ENCODE data around the gene NOS1AP.

NOS1AP gene

DNA sequence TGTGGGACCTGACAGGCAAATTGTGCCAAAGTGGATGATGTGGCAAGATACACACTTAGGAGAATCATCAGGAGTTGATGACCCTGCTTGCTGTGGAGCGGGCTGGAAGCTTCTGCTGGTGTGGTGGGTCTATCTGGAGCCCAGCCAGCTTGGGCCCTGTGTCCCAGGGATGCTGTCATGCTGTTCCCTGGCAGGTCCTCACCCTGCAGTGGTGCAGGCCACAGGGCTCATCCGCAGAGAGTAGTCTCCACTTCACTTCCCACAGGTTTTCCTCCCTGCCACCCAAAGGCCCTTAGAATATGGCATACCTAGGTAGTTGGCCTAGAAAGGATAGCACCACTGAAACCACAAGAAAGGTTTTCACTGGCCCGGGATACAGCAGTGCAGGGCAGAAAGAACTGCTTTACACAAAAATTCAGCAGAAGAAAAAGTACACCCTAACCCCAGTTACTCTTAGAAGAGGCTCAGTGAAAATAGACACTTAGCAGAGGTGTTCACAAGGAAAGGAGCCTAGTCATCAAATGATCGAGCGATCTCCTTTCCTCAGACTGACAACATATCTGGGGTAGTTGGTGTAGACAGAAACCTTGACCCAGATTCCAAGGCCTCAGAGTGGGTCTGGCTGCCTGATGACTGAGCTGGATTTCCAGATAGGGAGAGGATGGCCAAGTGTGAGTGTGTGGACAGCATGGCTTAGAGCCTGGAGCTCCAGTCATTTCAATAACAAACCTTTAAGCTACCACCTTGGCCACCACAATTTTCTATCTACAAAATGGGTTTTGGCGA is 310.8 kb downstream of the NOS1AP start:
- POLR2A ChIA-PET: no interaction called here
- CTCF ChIA-PET: interaction anchor here (1.4 to 3.3 kb wide), 2 partner anchors 11 to 23 kb away, joined by 4 to 21 read pairs; no protein-coding TSS in a partner anchor
- no peak for DNase-seq (ENCODE audit: extremely low spot score)
- TF ChIP-seq, protein P1, sequence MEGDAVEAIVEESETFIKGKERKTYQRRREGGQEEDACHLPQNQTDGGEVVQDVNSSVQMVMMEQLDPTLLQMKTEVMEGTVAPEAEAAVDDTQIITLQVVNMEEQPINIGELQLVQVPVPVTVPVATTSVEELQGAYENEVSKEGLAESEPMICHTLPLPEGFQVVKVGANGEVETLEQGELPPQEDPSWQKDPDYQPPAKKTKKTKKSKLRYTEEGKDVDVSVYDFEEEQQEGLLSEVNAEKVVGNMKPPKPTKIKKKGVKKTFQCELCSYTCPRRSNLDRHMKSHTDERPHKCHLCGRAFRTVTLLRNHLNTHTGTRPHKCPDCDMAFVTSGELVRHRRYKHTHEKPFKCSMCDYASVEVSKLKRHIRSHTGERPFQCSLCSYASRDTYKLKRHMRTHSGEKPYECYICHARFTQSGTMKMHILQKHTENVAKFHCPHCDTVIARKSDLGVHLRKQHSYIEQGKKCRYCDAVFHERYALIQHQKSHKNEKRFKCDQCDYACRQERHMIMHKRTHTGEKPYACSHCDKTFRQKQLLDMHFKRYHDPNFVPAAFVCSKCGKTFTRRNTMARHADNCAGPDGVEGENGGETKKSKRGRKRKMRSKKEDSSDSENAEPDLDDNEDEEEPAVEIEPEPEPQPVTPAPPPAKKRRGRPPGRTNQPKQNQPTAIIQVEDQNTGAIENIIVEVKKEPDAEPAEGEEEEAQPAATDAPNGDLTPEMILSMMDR (IDR thresholded peaks at IDR 0.05; ENCODE audit: control extremely low read depth, extremely low read depth, low read depth, missing control alignments): no peak

DNA sequence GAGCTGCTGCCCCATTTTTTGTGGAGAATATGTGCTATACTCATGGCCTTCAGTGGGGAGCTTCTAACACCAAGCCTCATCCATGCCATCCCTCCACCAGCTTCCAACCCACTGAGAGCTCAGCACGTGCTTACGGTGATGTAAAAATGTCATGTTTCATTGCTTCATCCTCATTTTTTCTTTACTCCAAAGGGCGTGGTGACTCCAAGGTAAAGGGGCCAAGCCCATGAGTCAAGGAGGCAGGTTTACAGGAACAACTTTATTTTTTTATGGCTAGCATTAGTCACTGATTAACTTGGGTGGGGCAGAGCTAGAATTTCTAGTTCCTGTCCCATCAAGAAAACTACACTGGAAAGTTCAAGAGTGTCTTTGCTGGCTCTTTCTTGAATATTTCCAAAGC is 311.9 kb downstream of the NOS1AP start, which contains the start of gene C1orf226:
C1orf226 (plus strand) TSS at position 346 of the 400 bp plus-strand sequence. CDS start 174 bp downstream, outside the sequence.
- no peak for DNase-seq (ENCODE audit: extremely low spot score)
- POLR2A ChIA-PET: no interaction called here
- TF ChIP-seq, protein P1 (IDR thresholded peaks at IDR 0.05; ENCODE audit: control extremely low read depth, extremely low read depth, low read depth, missing control alignments): no peak
- CTCF ChIA-PET: interaction anchor here (1.1 to 3.3 kb wide), 4 partner anchors 8 to 232 kb away, joined by 3 to 21 read pairs (median 4); no protein-coding TSS in a partner anchor

DNA sequence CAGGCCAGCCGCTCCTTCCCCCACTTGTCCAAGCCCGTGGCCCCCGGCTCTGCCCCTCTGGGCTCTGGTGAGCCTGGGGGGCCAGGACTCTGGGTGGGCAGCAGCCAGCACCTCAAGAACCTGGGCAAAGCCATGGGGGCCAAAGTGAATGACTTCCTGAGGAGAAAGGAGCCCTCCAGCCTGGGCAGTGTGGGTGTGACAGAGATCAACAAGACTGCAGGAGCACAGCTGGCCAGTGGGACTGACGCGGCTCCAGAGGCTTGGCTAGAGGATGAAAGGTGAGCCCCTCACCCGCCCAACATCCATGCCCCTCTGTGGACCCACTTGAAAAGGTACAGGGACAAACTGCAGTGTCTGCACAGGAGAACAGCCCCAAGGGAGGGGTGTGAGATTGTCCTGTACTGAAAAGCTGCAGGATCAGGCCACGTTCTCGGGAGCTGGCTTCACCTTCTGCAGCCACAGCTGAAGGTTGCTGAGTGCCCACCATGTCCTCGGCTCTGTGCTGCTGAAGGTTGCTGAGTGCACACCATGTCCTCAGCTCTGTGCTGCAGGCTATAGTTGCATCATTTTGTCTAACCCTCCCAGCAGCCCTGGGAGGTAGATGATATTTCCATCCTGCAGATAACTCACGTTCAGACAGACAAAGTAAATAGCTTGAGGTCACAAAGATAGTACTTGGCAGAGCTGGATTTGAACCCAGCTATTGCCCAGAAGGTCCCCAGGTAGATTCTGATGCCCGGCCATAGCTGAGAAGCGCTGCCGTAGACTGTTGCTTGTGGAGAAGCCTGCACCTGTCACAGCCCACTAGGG is 312.7 kb downstream of the NOS1AP start:
- CTCF ChIA-PET: interaction anchor here (0.8 to 3.3 kb wide), 5 partner anchors 9 to 231 kb away, joined by 3 to 21 read pairs (median 4); no protein-coding TSS in a partner anchor
- no peak for DNase-seq (ENCODE audit: extremely low spot score)
- POLR2A ChIA-PET: no interaction called here
- TF ChIP-seq, protein P1 (IDR thresholded peaks at IDR 0.05; ENCODE audit: control extremely low read depth, extremely low read depth, low read depth, missing control alignments): no peak

DNA sequence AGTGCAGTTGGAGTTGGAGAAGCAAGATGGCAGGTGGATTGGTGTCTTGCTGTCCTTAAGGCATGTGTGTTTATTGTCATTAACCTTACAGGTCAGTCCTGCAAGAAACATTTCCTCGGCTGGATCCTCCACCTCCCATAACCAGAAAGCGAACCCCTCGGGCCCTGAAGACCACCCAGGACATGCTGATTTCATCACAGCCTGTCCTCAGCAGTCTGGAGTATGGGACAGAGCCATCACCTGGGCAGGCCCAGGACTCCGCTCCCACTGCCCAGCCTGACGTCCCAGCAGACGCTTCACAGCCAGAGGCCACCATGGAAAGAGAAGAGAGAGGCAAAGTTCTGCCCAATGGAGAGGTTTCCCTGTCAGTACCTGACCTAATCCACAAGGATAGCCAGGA is 313.6 kb downstream of the NOS1AP start:
- TF ChIP-seq, protein P1 (IDR thresholded peaks at IDR 0.05; ENCODE audit: control extremely low read depth, extremely low read depth, low read depth, missing control alignments): no peak
- CTCF ChIA-PET: interaction anchor here (0.8 to 3.3 kb wide), 5 partner anchors 8 to 25 kb away, joined by 3 to 21 read pairs (median 4); no protein-coding TSS in a partner anchor
- no peak for DNase-seq (ENCODE audit: extremely low spot score)
- POLR2A ChIA-PET: no interaction called here

DNA sequence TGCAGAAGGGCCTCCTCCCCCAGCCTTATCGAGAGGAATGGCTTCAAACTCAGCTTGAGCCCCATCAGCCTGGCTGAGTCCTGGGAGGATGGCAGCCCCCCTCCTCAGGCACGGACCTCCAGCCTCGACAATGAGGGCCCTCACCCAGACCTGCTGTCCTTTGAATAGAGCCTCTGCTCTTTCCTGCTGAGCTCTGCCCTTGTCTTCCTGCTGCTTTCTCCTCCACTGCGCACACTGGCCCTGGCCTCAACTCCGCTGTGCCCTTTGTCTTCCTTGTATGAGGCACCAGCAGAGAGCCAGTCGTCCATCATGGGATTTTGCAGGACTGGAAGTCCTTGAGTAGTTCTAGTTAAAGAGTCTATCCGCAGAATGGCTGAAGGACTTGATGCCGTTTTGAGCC is 314.0 kb downstream of the NOS1AP start:
- CTCF ChIA-PET: interaction anchor here (1.1 to 3.3 kb wide), 5 partner anchors 8 to 327 kb away, joined by 3 to 21 read pairs (median 4); no protein-coding TSS in a partner anchor
- no peak for DNase-seq (ENCODE audit: extremely low spot score)
- POLR2A ChIA-PET: no interaction called here
- TF ChIP-seq, protein P1 (IDR thresholded peaks at IDR 0.05; ENCODE audit: control extremely low read depth, extremely low read depth, low read depth, missing control alignments): no peak

DNA sequence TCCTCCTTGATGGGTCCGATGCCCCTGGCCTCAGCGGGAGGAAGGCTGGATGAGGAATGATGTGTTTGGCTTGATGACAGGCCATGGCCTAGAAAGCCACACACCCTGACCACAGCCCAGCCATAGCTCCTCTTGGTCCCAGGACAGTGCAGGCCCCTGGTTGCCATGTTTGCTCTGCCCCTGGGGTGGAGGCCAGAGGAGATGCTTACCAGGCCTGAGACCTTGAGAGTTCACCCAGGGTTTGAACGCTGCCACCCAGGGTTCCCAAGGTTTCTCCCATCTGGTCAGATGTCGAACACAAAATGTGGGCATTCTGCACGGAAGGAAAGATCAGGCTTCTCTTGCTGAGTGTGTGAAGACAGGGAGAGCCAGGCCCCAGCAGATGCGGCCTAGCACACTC is 314.6 kb downstream of the NOS1AP start:
- POLR2A ChIA-PET: no interaction called here
- TF ChIP-seq, protein P1 (IDR thresholded peaks at IDR 0.05; ENCODE audit: control extremely low read depth, extremely low read depth, low read depth, missing control alignments): no peak
- CTCF ChIA-PET: interaction anchor here (1.2 to 2.9 kb wide), 3 partner anchors 12 to 328 kb away, joined by 3 to 9 read pairs (median 4); no protein-coding TSS in a partner anchor
- no peak for DNase-seq (ENCODE audit: extremely low spot score)
